Measurements from ENCODE around the gene TMEM165. TPM values are rescaled to one million over a fixed set of nuclear protein-coding genes. Genes with fewer than 3 reads are reported as not detected.

TMEM165 gene
- total and polyA plus RNA-seq, 10 of the 15 experiments (the other 5 are each of a cell fraction or from before 2014, with no cell fraction given) = 18.3 to 141 (median 81.1) TPM

- peak; percentile 68 for TF ChIP-seq SKIL (IDR thresholded peaks at IDR 0.05; ENCODE audit: low read depth, poor library complexity, severe bottlenecking)
- no peak for TF ChIP-seq CREM (IDR thresholded peaks at IDR 0.05; ENCODE audit: low read depth)
- TF ChIP-seq ELK1 (IDR thresholded peaks at IDR 0.05; ENCODE audit: low read depth, low read length) = no peak
- TF ChIP-seq CUX1 (IDR thresholded peaks at IDR 0.05; ENCODE audit: insufficient replicate concordance, low read depth, low read length) = peak; percentile 31
- TF ChIP-seq, protein P1, sequence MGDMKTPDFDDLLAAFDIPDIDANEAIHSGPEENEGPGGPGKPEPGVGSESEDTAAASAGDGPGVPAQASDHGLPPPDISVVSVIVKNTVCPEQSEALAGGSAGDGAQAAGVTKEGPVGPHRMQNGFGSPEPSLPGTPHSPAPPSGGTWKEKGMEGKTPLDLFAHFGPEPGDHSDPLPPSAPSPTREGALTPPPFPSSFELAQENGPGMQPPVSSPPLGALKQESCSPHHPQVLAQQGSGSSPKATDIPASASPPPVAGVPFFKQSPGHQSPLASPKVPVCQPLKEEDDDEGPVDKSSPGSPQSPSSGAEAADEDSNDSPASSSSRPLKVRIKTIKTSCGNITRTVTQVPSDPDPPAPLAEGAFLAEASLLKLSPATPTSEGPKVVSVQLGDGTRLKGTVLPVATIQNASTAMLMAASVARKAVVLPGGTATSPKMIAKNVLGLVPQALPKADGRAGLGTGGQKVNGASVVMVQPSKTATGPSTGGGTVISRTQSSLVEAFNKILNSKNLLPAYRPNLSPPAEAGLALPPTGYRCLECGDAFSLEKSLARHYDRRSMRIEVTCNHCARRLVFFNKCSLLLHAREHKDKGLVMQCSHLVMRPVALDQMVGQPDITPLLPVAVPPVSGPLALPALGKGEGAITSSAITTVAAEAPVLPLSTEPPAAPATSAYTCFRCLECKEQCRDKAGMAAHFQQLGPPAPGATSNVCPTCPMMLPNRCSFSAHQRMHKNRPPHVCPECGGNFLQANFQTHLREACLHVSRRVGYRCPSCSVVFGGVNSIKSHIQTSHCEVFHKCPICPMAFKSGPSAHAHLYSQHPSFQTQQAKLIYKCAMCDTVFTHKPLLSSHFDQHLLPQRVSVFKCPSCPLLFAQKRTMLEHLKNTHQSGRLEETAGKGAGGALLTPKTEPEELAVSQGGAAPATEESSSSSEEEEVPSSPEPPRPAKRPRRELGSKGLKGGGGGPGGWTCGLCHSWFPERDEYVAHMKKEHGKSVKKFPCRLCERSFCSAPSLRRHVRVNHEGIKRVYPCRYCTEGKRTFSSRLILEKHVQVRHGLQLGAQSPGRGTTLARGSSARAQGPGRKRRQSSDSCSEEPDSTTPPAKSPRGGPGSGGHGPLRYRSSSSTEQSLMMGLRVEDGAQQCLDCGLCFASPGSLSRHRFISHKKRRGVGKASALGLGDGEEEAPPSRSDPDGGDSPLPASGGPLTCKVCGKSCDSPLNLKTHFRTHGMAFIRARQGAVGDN (IDR thresholded peaks at IDR 0.05) = no peak
- TF ChIP-seq RUNX3 (IDR thresholded peaks at IDR 0.05; ENCODE audit: low read length) = peak; percentile 35; the same call in 1 of the 2 replicates
- TF ChIP-seq, protein P2, sequence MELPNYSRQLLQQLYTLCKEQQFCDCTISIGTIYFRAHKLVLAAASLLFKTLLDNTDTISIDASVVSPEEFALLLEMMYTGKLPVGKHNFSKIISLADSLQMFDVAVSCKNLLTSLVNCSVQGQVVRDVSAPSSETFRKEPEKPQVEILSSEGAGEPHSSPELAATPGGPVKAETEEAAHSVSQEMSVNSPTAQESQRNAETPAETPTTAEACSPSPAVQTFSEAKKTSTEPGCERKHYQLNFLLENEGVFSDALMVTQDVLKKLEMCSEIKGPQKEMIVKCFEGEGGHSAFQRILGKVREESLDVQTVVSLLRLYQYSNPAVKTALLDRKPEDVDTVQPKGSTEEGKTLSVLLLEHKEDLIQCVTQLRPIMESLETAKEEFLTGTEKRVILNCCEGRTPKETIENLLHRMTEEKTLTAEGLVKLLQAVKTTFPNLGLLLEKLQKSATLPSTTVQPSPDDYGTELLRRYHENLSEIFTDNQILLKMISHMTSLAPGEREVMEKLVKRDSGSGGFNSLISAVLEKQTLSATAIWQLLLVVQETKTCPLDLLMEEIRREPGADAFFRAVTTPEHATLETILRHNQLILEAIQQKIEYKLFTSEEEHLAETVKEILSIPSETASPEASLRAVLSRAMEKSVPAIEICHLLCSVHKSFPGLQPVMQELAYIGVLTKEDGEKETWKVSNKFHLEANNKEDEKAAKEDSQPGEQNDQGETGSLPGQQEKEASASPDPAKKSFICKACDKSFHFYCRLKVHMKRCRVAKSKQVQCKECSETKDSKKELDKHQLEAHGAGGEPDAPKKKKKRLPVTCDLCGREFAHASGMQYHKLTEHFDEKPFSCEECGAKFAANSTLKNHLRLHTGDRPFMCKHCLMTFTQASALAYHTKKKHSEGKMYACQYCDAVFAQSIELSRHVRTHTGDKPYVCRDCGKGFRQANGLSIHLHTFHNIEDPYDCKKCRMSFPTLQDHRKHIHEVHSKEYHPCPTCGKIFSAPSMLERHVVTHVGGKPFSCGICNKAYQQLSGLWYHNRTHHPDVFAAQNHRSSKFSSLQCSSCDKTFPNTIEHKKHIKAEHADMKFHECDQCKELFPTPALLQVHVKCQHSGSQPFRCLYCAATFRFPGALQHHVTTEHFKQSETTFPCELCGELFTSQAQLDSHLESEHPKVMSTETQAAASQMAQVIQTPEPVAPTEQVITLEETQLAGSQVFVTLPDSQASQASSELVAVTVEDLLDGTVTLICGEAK (IDR thresholded peaks at IDR 0.05; ENCODE audit: borderline replicate concordance) = no peak
- TF ChIP-seq DPF2 (IDR thresholded peaks at IDR 0.05) = 0 out of 2 replicates have a peak, but pooled peaks have one; percentile 18
- no peak for TF ChIP-seq CHD1 (IDR thresholded peaks at IDR 0.05; ENCODE audit: low read depth, low read length)
- TF ChIP-seq SMAD1 (IDR thresholded peaks at IDR 0.05; ENCODE audit: low read depth, partially characterized antibody) = no peak
- TF ChIP-seq YY1 (IDR thresholded peaks at IDR 0.05; ENCODE audit: low read depth, low read length) = peak; percentile 88
These were observed 13.9 kb downstream of the TMEM165 start (continued) for GRCh38 chr4:55409468-55410171.
